SK-N-DZ (cell line): ENCODE results near the gene ITPKA. TPM values are rescaled to one million over a fixed set of nuclear protein-coding genes. Genes with fewer than 3 reads are reported as not detected.
"Not testable (repeated sequence)": the region's sequence is repeated elsewhere in the genome, so short reads cannot be mapped to it uniquely, and the experiment has no call there.

Experiments used
- DNase-seq: peaks from one replicate; pipeline ENCODE4 v3.0.0-alpha.2; 2015; ENCODE audit warnings: low spot score
- polyA plus RNA-seq, 2 experiments: library from polyadenylated mRNA; depleted of rRNA; stranded (reverse); fragments of >200 nt; gene quantifications; 2 replicates each; pipeline ENCODE4 v1.2.3, GENCODE V29; 2014

The ITPKA gene
- 2.3 and 2.4 TPM in 2 replicates for polyA plus RNA-seq (2014; cell fraction: cytosol; rRNA removed)
- 3.8 and 7.2 TPM in 2 replicates for polyA plus RNA-seq (2014; cell fraction: nucleus; rRNA removed)

GRCh38 chr15:41493205-41493901, at the start of gene ITPKA:
Gene ITPKA (plus strand): TSS chr15:41493874. CDS start chr15:41493928, 54 bp downstream.
- peak; percentile 87 for DNase-seq

- peak; percentile 25 for DNase-seq
Observed at GRCh38 chr15:41445399-41445798, 48.3 kb upstream of the ITPKA start.

- DNase-seq: no peak
Observed at GRCh38 chr15:41462084-41462795, 31.4 kb upstream of the ITPKA start.

GRCh38 chr15:41464889-41465580, 28.6 kb upstream of the ITPKA start:
- DNase-seq: no peak

- peak; percentile 40 for DNase-seq
Observed at GRCh38 chr15:41465822-41466421, 27.8 kb upstream of the ITPKA start.

GRCh38 chr15:41466711-41467110, 27.0 kb upstream of the ITPKA start:
- DNase-seq: no peak

- DNase-seq: not testable (repeated sequence)
Observed at GRCh38 chr15:41469644-41470043, 24.0 kb upstream of the ITPKA start.

- DNase-seq: no peak
Observed at GRCh38 chr15:41473418-41473817, 20.3 kb upstream of the ITPKA start.

GRCh38 chr15:41474436-41474835, 19.2 kb upstream of the ITPKA start:
- no peak for DNase-seq

- DNase-seq: no peak
Observed at GRCh38 chr15:41474941-41475340, 18.7 kb upstream of the ITPKA start.

GRCh38 chr15:41476416-41477048, 17.1 kb upstream of the ITPKA start:
- DNase-seq: no peak

GRCh38 chr15:41480396-41481140, 13.1 kb upstream of the ITPKA start:
- no peak for DNase-seq

GRCh38 chr15:41482110-41482877, 11.4 kb upstream of the ITPKA start:
- DNase-seq: no peak

- no peak for DNase-seq
Observed at GRCh38 chr15:41483115-41483514, 10.6 kb upstream of the ITPKA start.

- no peak for DNase-seq
Observed at GRCh38 chr15:41483519-41483918, 10.2 kb upstream of the ITPKA start.

- DNase-seq: no peak
Observed at GRCh38 chr15:41484937-41485625, 8.6 kb upstream of the ITPKA start.

GRCh38 chr15:41486286-41486685, 7.4 kb upstream of the ITPKA start:
- DNase-seq: no peak

- no peak for DNase-seq
Observed at GRCh38 chr15:41487381-41487780, 6.3 kb upstream of the ITPKA start.

GRCh38 chr15:41487802-41488201, 5.9 kb upstream of the ITPKA start:
- no peak for DNase-seq
